ENCODE data around the gene RBM25. TPM values are rescaled to one million over a fixed set of nuclear protein-coding genes. Genes with fewer than 3 reads are reported as not detected.
"Not testable (repeated sequence)": the region's sequence is repeated elsewhere in the genome, so short reads cannot be mapped to it uniquely, and the experiment has no call there.

Gene RBM25
- total RNA-seq, 6 donors from 2014 or later = 53.8 to 320 (median 68.9) TPM

- Histone ChIP-seq H3K27ac (no peak overlapping the region), H3K9me3 (no peaks in the 10 kb centered on the region)
Observed at GRCh38 chr14:73027984-73028383, 30.4 kb upstream of the RBM25 start.

DNA sequence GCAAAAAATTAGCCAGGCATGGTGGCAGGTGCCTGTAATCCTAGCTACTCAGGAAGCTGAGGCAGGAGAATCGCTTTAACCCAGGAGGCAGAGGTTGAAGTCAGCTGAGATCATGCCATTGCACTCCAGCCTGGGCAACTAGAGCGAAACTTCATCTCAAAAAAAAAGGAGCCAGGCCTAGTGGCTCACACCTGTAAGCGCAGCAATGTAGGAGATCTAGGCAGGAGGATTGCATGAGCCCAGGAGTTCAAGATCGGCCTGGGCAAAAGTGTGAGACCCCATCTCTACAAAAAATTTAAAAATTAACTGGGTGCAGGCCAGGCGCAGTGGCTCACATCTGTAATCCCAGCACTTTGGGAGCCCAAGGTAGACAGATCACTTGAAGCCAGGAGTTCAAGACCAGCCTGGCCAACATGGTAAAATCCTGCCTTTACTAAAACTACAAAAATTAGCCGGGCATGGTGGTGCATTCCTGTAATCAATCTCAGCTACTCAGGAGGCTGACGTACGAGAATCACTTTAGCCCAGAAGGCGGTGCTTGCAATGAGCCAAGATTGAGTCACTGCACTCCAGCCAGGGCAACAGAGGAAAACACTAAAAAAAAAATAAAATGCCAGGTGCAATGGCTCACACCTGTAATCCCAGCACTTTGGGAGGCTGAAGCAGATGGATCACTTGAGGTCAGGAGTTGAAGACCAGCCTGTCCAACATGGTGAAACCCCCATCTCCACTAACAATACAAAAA lies 21.5 kb upstream of the RBM25 start:
- WGBS, 2 donors = 85 to 88% methylated on average over 9 of the region's 9 CpGs
- not testable (repeated sequence) for H3K4me1 ChIP-seq; H3K27me3 ChIP-seq; H3K9me3 ChIP-seq; H3K36me3 ChIP-seq; H3K27ac ChIP-seq; DNase-seq; ATAC-seq (ENCODE audit: low FRiP score in 2 of 2); H3K4me3 ChIP-seq

More at GRCh38 chr14:73027984-73028383, 30.4 kb upstream of the RBM25 start:
- H3K36me3 ChIP-seq = peaks cover 0 to 14% (median 11%) of the 10 kb centered on the region in 4 donors
- ATAC-seq (ENCODE audit: low FRiP score in 2 of 2) (no peak), DNase-seq (no peak)
- no peak for TF ChIP-seq POLR2A (IDR thresholded peaks at IDR 0.05)
- no peak for TF ChIP-seq EP300 (IDR thresholded peaks at IDR 0.05)
- TF ChIP-seq POLR2AphosphoS5 (IDR thresholded peaks at IDR 0.05) = no peak
- no peak for TF ChIP-seq CTCF (IDR thresholded peaks at IDR 0.05)
- no peaks in the 10 kb centered on the region for H3K27me3 ChIP-seq
- H3K4me3 ChIP-seq = peak overlapping the region in 1 of 4 donors; percentile 87
- H3K4me1 ChIP-seq = peaks cover 9 to 19% (median 13%) of the 10 kb centered on the region in 4 donors

DNA sequence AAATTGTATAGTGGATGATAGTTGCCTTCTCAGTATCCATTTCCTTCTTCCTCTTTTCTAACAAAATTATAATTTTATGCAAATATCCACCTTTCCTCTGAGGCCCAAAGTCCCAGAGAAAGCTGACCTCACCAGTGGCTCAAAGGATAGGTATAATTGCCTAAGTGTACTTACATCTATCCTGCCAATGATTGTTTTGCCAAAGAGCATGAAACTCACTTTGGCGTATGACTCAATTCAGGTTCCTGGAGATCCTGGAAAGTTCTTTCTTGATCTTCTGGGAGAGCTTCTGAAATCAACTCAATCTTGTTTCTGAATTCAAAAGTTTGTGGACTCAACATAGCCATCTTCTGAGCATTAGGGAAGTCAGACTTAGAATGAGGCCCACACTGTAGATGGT lies 10.5 kb upstream of the RBM25 start:
- ATAC-seq (ENCODE audit: low FRiP score in 2 of 2) (no peak), DNase-seq (no peak)
- TF ChIP-seq EP300 (IDR thresholded peaks at IDR 0.05) (no peak), POLR2AphosphoS5 (IDR thresholded peaks at IDR 0.05) (no peak), POLR2A (IDR thresholded peaks at IDR 0.05) (no peak), CTCF (IDR thresholded peaks at IDR 0.05) (no peak)
- Histone ChIP-seq H3K4me3 (no peak overlapping the region), H3K4me1 (no peaks in the 10 kb centered on the region), H3K27me3 (no peaks in the 10 kb centered on the region), H3K9me3 (no peaks in the 10 kb centered on the region), H3K36me3 (no peaks in the 10 kb centered on the region), H3K27ac (no peak overlapping the region)
- WGBS, 2 donors = 95 to 100% methylated on average over 1 of the region's 1 CpG

DNA sequence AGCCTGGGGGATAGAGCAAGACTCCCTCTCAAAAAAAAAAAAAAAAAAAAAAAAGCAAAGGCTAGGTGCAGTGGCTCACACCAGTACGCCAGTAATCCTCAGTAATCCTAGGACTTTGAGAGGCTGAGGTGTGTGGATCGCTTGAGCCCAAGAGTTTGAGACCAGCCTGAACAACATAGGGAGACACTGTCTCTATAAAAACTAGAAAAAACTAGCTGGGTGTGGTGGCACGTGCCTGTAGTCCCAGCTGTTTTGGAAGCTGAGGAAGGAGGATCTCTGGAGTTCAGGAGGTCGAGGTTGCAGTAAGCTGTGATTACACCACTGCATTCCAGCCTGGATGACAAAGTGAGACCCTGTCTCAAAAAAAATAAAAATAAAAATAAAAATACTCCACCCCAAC lies 8.9 kb upstream of the RBM25 start:
- no peak for DNase-seq
- ATAC-seq (ENCODE audit: low FRiP score in 2 of 2) = no peak
- TF ChIP-seq EP300 (IDR thresholded peaks at IDR 0.05) (no peak), POLR2A (IDR thresholded peaks at IDR 0.05) (no peak), CTCF (IDR thresholded peaks at IDR 0.05) (no peak), POLR2AphosphoS5 (IDR thresholded peaks at IDR 0.05) (no peak)
- H3K27ac ChIP-seq = no peak overlapping the region
- H3K4me1 ChIP-seq = no peaks in the 10 kb centered on the region
- H3K36me3 ChIP-seq = no peaks in the 10 kb centered on the region
- H3K27me3 ChIP-seq = no peaks in the 10 kb centered on the region
- H3K9me3 ChIP-seq = no peaks in the 10 kb centered on the region
- 63 to 72% methylated on average over 4 of the region's 4 CpGs for WGBS, 2 donors
- no peak overlapping the region for H3K4me3 ChIP-seq

DNA sequence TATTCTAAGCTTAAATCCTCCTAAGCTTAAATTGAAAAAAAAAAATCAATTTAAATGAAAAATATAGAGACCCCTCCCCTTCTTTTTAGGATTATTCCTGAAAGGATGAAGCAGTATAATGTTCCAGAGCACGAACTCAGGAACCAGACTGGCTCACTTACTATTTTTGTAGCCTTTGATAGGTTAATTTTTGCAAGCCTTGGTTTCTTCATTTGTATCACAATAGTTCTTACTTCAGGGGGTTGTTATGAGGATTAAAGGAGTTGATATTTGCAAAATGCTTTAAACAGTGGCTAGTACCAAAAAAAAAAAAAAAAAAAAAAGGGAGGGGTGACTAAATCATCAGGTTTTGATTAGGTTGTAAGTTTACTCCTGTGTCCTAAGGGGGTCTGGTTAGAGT lies 3.1 kb upstream of the RBM25 start:
- no peaks in the 10 kb centered on the region for H3K27me3 ChIP-seq
- DNase-seq = no peak
- no peak overlapping the region for H3K27ac ChIP-seq
- H3K4me3 ChIP-seq = no peak overlapping the region
- ATAC-seq (ENCODE audit: low FRiP score in 2 of 2) = no peak
- H3K36me3 ChIP-seq = no peaks in the 10 kb centered on the region
- H3K9me3 ChIP-seq = no peaks in the 10 kb centered on the region
- peaks cover 5 to 20% (median 16%) of the 10 kb centered on the region in 4 donors for H3K4me1 ChIP-seq
- TF ChIP-seq EP300 (IDR thresholded peaks at IDR 0.05) (no peak), POLR2AphosphoS5 (IDR thresholded peaks at IDR 0.05) (no peak), POLR2A (IDR thresholded peaks at IDR 0.05) (no peak), CTCF (IDR thresholded peaks at IDR 0.05) (no peak)
- WGBS, 2 donors = 83 to 97% methylated on average over 1 of the region's 1 CpG

All from upper lobe of left lung (tissue), 6 donors.